Activated B cell treated with CpG ODN at 0.5 μM for 24 hours (primary cell): ENCODE data around the gene PGM3. TPM values are rescaled to one million over a fixed set of nuclear protein-coding genes. Genes with fewer than 3 reads are reported as not detected.

Experiments
- ATAC-seq: fragments of 200-7000 bp; cut with Tn5 transposase; one replicate; pipeline ENCODE4 v1.10.0; 2021; ENCODE audit warnings: low read depth, mild to moderate bottlenecking, moderate library complexity
- CTCF ChIA-PET: fragments of 350-600 bp; sonication (Branson Sonifier 250); formaldehyde crosslinking; loops from one replicate; lab custom pipeline; 2021; ENCODE audit warnings: antibody characterized with exemption; lab: Charles Lee
- POLR2A ChIA-PET: fragments of 350-600 bp; sonication (Branson Sonifier 250); formaldehyde crosslinking; loops from one replicate; lab custom pipeline; 2021; ENCODE audit warnings: antibody characterized with exemption; lab: Charles Lee
- DNase-seq: peaks from one replicate; pipeline ENCODE4 v3.0.0; 2022
- H3K27ac Mint-ChIP-seq: one replicate; pipeline ENCODE4 v1.8.0; 2020; ENCODE audit warnings: mixed read lengths
- H3K27me3 Mint-ChIP-seq: one replicate; pipeline ENCODE4 v1.8.0; 2021; ENCODE audit warnings: mixed read lengths
- H3K36me3 Mint-ChIP-seq: one replicate; pipeline ENCODE4 v1.8.0; 2021; ENCODE audit warnings: low read depth, mixed read lengths
- H3K4me1 Mint-ChIP-seq: one replicate; pipeline ENCODE4 v1.8.0; 2021; ENCODE audit warnings: mixed read lengths
- H3K4me3 Mint-ChIP-seq: one replicate; pipeline ENCODE4 v1.8.0; 2020; ENCODE audit warnings: mild to moderate bottlenecking, mixed read lengths
- H3K9me3 Mint-ChIP-seq: one replicate; pipeline ENCODE4 v1.8.0; 2020; ENCODE audit warnings: mixed read lengths
- intact Hi-C: fragments of 100-400 bp; cut with micrococcal nuclease; formaldehyde crosslinking; loops from one replicate; pipeline ENCODE4 v1.15.1; 2024
- total RNA-seq: library from RNA; stranded (reverse); gene quantifications from 2 replicates; pipeline ENCODE4 v1.2.3, GENCODE V29; 2022
- TF ChIP-seq, protein P1 (sequence below): fragments of 200-600 bp; IDR thresholded peaks from one replicate; pipeline ENCODE4 v1.8.0; 2022; ENCODE audit warnings: antibody characterized with exemption, mild to moderate bottlenecking

Gene PGM3
- total RNA-seq, 1 donor from 2014 or later: 20.1 TPM

GRCh38 chr6:83138758-83139157, 54.3 kb downstream of the PGM3 start:
- ChIA-PET POLR2A (no interaction called here), CTCF (no interaction called here)
- Mint-ChIP-seq H3K4me3 (no peak overlapping the region), H3K27me3 (no peaks in the 10 kb centered on the region), H3K27ac (no peak overlapping the region), H3K9me3 (no peaks in the 10 kb centered on the region), H3K4me1 (no peaks in the 10 kb centered on the region), H3K36me3 (peaks cover 54% of the 10 kb centered on the region)
- intact Hi-C loops: no loop called here
- TF ChIP-seq, protein P1, sequence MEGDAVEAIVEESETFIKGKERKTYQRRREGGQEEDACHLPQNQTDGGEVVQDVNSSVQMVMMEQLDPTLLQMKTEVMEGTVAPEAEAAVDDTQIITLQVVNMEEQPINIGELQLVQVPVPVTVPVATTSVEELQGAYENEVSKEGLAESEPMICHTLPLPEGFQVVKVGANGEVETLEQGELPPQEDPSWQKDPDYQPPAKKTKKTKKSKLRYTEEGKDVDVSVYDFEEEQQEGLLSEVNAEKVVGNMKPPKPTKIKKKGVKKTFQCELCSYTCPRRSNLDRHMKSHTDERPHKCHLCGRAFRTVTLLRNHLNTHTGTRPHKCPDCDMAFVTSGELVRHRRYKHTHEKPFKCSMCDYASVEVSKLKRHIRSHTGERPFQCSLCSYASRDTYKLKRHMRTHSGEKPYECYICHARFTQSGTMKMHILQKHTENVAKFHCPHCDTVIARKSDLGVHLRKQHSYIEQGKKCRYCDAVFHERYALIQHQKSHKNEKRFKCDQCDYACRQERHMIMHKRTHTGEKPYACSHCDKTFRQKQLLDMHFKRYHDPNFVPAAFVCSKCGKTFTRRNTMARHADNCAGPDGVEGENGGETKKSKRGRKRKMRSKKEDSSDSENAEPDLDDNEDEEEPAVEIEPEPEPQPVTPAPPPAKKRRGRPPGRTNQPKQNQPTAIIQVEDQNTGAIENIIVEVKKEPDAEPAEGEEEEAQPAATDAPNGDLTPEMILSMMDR: no peak
- DNase-seq (no peak), ATAC-seq (no peak)

- H3K9me3 Mint-ChIP-seq: no peaks in the 10 kb centered on the region
- TF ChIP-seq, protein P1: no peak
- DNase-seq (no peak), ATAC-seq (no peak)
- intact Hi-C loops: no loop called here
- ChIA-PET POLR2A (no interaction called here), CTCF (no interaction called here)
- no peak overlapping the region for H3K27ac Mint-ChIP-seq
- no peaks in the 10 kb centered on the region for H3K27me3 Mint-ChIP-seq
- no peaks in the 10 kb centered on the region for H3K4me1 Mint-ChIP-seq
- peaks cover 49% of the 10 kb centered on the region for H3K36me3 Mint-ChIP-seq
- no peak overlapping the region for H3K4me3 Mint-ChIP-seq
These were observed 54.8 kb downstream of the PGM3 start for GRCh38 chr6:83138118-83138722.

- ChIA-PET POLR2A (no interaction called here), CTCF (interaction anchor here (2.0 kb wide), 1 partner anchor 65 kb away, joined by 6 read pairs; the partner anchor contains the start of gene DOP1A)
- H3K27ac Mint-ChIP-seq: no peak overlapping the region
- no peaks in the 10 kb centered on the region for H3K9me3 Mint-ChIP-seq
- intact Hi-C loops: no loop called here
- no peak overlapping the region for H3K4me3 Mint-ChIP-seq
- no peaks in the 10 kb centered on the region for H3K4me1 Mint-ChIP-seq
- no peak for ATAC-seq
- no peak for DNase-seq
- H3K27me3 Mint-ChIP-seq: no peaks in the 10 kb centered on the region
- TF ChIP-seq, protein P1: no peak
- H3K36me3 Mint-ChIP-seq: peaks cover 65% of the 10 kb centered on the region
These were observed 60.9 kb downstream of the PGM3 start for GRCh38 chr6:83132121-83132520.

DNA sequence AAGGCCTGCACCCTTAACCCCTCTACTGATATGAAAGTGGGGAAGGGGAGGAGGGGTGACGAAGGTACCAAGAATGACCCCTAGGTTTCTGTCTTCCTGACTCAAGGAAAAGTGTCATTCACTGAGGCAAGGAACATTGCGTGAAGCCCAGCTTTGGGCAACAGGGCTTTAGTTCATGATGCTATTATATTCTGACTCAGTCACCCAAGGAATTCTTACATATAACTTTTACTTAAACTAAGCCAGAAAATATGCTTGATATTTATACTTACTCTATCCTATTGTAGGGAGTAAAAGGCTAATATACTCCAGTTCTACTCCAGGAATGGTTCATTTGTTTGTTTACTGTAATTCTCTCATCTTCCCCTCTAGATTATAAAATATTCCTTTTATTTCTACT, 65.1 kb downstream of the PGM3 start:
- DNase-seq: no peak
- H3K4me1 Mint-ChIP-seq: no peaks in the 10 kb centered on the region
- no peaks in the 10 kb centered on the region for H3K27me3 Mint-ChIP-seq
- intact Hi-C loops: no loop called here
- TF ChIP-seq, protein P1: no peak
- peaks cover 77% of the 10 kb centered on the region for H3K36me3 Mint-ChIP-seq
- ATAC-seq: no peak
- no peaks in the 10 kb centered on the region for H3K9me3 Mint-ChIP-seq
- no peak overlapping the region for H3K27ac Mint-ChIP-seq
- ChIA-PET POLR2A (no interaction called here), CTCF (no interaction called here)
- no peak overlapping the region for H3K4me3 Mint-ChIP-seq

DNA sequence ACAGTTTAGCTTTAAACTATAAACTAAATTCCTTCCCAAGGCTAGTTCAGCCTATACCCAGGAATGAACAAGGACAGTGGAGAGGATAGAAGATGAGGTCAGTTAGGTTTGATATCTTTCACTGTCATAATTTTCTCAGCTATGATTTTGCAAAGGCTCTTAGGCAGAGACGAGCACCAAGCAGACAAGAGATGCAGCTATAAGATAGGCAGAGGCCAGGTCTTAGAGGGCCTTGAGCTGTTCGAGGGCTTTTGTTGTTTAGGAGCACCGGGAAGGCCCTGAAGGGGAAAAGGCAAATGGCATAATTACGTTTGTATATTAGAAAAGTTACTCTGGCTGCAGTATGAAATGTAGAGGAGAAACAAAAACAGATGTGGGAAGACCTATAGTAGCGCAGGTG, 65.8 kb downstream of the PGM3 start:
- intact Hi-C loops: no loop called here
- H3K27ac Mint-ChIP-seq: no peak overlapping the region
- no peak overlapping the region for H3K4me3 Mint-ChIP-seq
- no peaks in the 10 kb centered on the region for H3K9me3 Mint-ChIP-seq
- TF ChIP-seq, protein P1: no peak
- DNase-seq (no peak), ATAC-seq (no peak)
- peaks cover 75% of the 10 kb centered on the region for H3K36me3 Mint-ChIP-seq
- no peaks in the 10 kb centered on the region for H3K27me3 Mint-ChIP-seq
- ChIA-PET CTCF (interaction anchor here (1.5 kb wide), 1 partner anchor 61 kb away, joined by 4 read pairs; the partner anchor contains the start of gene UBE3D), POLR2A (no interaction called here)
- no peaks in the 10 kb centered on the region for H3K4me1 Mint-ChIP-seq
